Coronary artery (tissue), 2 donors: ENCODE results near the gene SBK2.
A peak's percentile ranks its signal among the peaks of the same experiment; 100 is the strongest.

Source experiments
- DNase-seq: peaks from one replicate; pipeline ENCODE4 v3.0.0-alpha.2; 2017; ENCODE audit warnings: low spot score
- H3K27ac ChIP-seq, 2 donors: fragments of 200-600 bp; sonication (generic); one replicate each; pipeline ENCODE4 v1.5.1; 2016 to 2019
- H3K4me3 ChIP-seq: fragments of 200-600 bp; sonication (generic); 2 replicates; pipeline ENCODE4 v1.5.1; 2016; ENCODE audit warnings: mild to moderate bottlenecking, moderate library complexity
- CTCF ChIP-seq: fragments of 200-600 bp; sonication (generic); IDR thresholded peaks from one replicate; pipeline ENCODE4 v1.5.1; 2019; ENCODE audit warnings: antibody characterized with exemption

The SBK2 gene

GRCh38 chr19:55553217-55554182 lies 16.6 kb upstream of the SBK2 start:
- Histone ChIP-seq H3K27ac (no peak overlapping the region), H3K4me3 (no peak overlapping the region)
- TF ChIP-seq CTCF, result no peak
- no peak for DNase-seq

GRCh38 chr19:55552620-55553019 lies 15.7 kb upstream of the SBK2 start:
- Histone ChIP-seq H3K4me3 (no peak overlapping the region), H3K27ac (no peak overlapping the region)
- no peak for DNase-seq
- no peak for TF ChIP-seq CTCF

GRCh38 chr19:55552206-55552605 lies 15.3 kb upstream of the SBK2 start:
- no peak for DNase-seq
- no peak for TF ChIP-seq CTCF

GRCh38 chr19:55550321-55550650 lies 13.4 kb upstream of the SBK2 start:
- no peak for DNase-seq
- Histone ChIP-seq H3K4me3 (no peak overlapping the region), H3K27ac (no peak overlapping the region)
- no peak for TF ChIP-seq CTCF

More at GRCh38 chr19:55552206-55552605, 15.3 kb upstream of the SBK2 start:
- no peak overlapping the region for H3K4me3 ChIP-seq
- no peak overlapping the region for H3K27ac ChIP-seq

- DNase-seq, result no peak
- TF ChIP-seq CTCF, result no peak
- H3K27ac ChIP-seq, result peak overlapping the region in 1 of 2 donors; percentile 49
- H3K4me3 ChIP-seq, result peak overlapping the region; percentile 35
These were observed 12.8 kb upstream of the SBK2 start for GRCh38 chr19:55549500-55550320.

GRCh38 chr19:55546822-55547614 lies 10.1 kb upstream of the SBK2 start:
- DNase-seq, result peak; percentile 83
- Histone ChIP-seq H3K4me3 (no peak overlapping the region), H3K27ac (peak overlapping the region in 1 of 2 donors; percentile 52)
- TF ChIP-seq CTCF, result no peak
